ENCODE measurements around the gene SLFNL1. TPM values are rescaled to one million over a fixed set of nuclear protein-coding genes. Genes with fewer than 3 reads are reported as not detected.

SLFNL1 gene
- polyA plus RNA-seq, 2 of the 4 experiments (the other 2 are of a cell fraction): 0.01 to 0.03 TPM

DNA sequence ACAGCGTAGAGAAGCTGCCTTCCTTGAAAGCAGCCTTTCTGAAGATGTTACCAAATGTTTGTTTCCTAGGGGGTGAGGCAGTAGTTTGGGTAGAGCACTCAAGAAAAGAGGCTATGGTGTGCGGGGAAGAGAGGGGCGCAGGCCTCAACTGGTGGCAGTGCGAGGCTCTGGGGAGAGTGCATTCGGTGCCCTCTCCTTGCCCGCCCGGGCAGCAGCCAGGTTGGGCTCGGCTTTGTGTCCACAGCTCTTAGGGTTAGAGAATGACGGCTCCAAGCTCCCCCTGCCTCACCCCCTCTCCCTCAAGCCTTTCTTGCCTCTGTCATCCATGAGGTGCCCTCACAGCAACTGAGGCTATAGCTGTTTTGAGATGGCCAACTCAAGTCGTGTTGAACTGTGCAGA, 899 bp upstream of the SLFNL1 start:
- FAIRE-seq (no peak), DNase-seq (ENCODE audit: low read depth in 1 of 2, low spot score in 1 of 2) (no peak), ATAC-seq (no peak)
- H3K27ac ChIP-seq: peak overlapping the region in 1 of 2 experiments; percentile 69; a peak in 1 of 6 replicates
- TF ChIP-seq, protein P1, sequence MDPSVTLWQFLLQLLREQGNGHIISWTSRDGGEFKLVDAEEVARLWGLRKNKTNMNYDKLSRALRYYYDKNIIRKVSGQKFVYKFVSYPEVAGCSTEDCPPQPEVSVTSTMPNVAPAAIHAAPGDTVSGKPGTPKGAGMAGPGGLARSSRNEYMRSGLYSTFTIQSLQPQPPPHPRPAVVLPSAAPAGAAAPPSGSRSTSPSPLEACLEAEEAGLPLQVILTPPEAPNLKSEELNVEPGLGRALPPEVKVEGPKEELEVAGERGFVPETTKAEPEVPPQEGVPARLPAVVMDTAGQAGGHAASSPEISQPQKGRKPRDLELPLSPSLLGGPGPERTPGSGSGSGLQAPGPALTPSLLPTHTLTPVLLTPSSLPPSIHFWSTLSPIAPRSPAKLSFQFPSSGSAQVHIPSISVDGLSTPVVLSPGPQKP (IDR thresholded peaks at IDR 0.05; ENCODE audit: low read depth, low read length): no peak
- TF ChIP-seq POLR2AphosphoS2 (conservative IDR thresholded peaks at IDR 0.05; ENCODE audit: low read length): peak; percentile 10; the same call in 1 of the 2 replicates
- POLR2A ChIA-PET: interaction anchor here (1.2 to 1.4 kb wide), 2 partner anchors 43 to 219 kb away, joined by 3 read pairs; partner anchors contain the start of genes CTPS1 and SCMH1
- no peak overlapping the region for H3K4me3 ChIP-seq
- no peak overlapping the region for H3K4me2 ChIP-seq
- no peaks in the 10 kb centered on the region for H3K9me3 ChIP-seq
- CTCF ChIA-PET: interaction anchor here (1.3 to 1.5 kb wide), 3 partner anchors 16 to 18 kb away, joined by 3 to 4 read pairs (median 4); no protein-coding TSS in a partner anchor
- 87% methylated on average over 9 of the region's 10 CpGs for WGBS (ENCODE audit: missing lambda C conversion rate)
- peaks cover 41% of the 10 kb centered on the region for H3K4me1 ChIP-seq

DNA sequence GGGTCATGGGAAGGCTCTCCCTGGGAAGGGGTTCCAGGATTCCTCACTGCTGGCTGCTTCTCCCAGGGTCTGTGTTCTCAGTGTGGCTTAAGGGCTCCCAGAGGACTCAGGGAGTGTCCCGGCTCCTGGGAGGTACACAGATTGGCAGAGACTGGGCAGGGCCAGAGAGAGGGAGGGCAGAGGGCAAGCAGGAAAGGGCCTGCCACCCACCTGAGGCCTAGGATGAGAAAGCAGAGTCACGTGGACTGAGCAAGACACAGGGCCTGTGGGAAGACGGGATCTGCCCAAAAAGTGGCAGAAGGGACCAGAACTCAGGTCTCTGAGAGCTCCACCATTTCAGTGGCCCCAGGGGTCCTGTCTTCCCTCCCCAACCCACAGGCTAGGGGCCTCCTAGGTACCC, 871 bp downstream of the SLFNL1 start:
- ATAC-seq (no peak), FAIRE-seq (no peak), DNase-seq (ENCODE audit: low read depth in 1 of 2, low spot score in 1 of 2) (no peak)
- Histone ChIP-seq H3K4me3 (no peak overlapping the region), H3K9me3 (no peaks in the 10 kb centered on the region), H3K4me2 (no peak overlapping the region), H3K4me1 (peaks cover 41% of the 10 kb centered on the region), H3K27ac (peak overlapping the region in 1 of 2 experiments; percentile 69; a peak in 3 of 6 replicates)
- ChIA-PET POLR2A (interaction anchor here (0.6 kb wide), 1 partner anchor 593 kb away, joined by 5 read pairs; no protein-coding TSS in a partner anchor), CTCF (interaction anchor here (1.5 kb wide), 1 partner anchor 17 kb away, joined by 4 read pairs; no protein-coding TSS in a partner anchor)
- peak; percentile 67; the same call in 1 of the 2 replicates for TF ChIP-seq POLR2AphosphoS2 (conservative IDR thresholded peaks at IDR 0.05; ENCODE audit: low read length)
- no peak for TF ChIP-seq POLR2A (IDR thresholded peaks at IDR 0.05; ENCODE audit: low read length)
- WGBS (ENCODE audit: missing lambda C conversion rate): 78% methylated on average over 2 of the region's 3 CpGs

DNA sequence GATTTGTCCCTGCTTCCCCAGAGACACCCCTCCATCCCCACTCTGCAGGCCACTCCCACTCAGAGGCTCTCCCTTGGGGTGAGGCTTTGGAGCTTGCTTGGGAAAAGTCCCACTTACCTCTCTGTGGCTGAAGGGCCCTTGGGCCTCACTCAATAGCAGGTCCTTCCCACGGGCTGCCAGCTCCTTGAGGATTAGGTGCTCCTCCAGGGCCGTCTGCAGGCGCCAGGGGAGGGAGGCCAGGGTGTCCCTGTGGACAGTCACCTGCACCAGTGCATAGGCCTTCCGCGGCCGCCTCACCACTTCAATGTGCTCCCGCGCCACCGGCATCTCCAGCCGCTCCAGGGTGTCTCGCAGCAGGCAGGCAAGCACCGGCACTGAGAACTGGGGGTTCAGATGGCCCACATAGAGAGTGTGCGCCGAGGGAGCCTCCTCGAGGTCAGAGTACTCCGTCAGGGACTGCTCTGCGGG, 1.4 kb downstream of the SLFNL1 start:
- 90% methylated on average over 4 of the region's 17 CpGs for WGBS (ENCODE audit: missing lambda C conversion rate)
- ChIA-PET POLR2A (interaction anchor here (0.6 kb wide), 1 partner anchor 593 kb away, joined by 5 read pairs; no protein-coding TSS in a partner anchor), CTCF (no interaction called here)
- Histone ChIP-seq H3K4me1 (peaks cover 41% of the 10 kb centered on the region), H3K4me3 (no peak overlapping the region), H3K27ac (peak overlapping the region in 1 of 2 experiments; percentile 69; a peak in 3 of 6 replicates), H3K4me2 (no peak overlapping the region), H3K9me3 (no peaks in the 10 kb centered on the region)
- ATAC-seq (no peak), FAIRE-seq (no peak), DNase-seq (ENCODE audit: low read depth in 1 of 2, low spot score in 1 of 2) (no peak)
- TF ChIP-seq RFX5 (IDR thresholded peaks at IDR 0.05) (no peak), HOXA7 (CRISPR knock-in tag; IDR thresholded peaks at IDR 0.05) (no peak), JUN (IDR thresholded peaks at IDR 0.05) (no peak; a peak in 1 of 5 replicates), CHD4 (IDR thresholded peaks at IDR 0.05; ENCODE audit: borderline replicate concordance) (no peak), ZC3H11A (IDR thresholded peaks at IDR 0.05) (no peak), POLR2AphosphoS2 (conservative IDR thresholded peaks at IDR 0.05; ENCODE audit: low read length) (no peak), CBX2 (IDR thresholded peaks at IDR 0.05; ENCODE audit: borderline replicate concordance, low read depth) (no peak), KDM5A (IDR thresholded peaks at IDR 0.05) (no peak), HDAC2 (IDR thresholded peaks at IDR 0.05) (no peak), EP300 (IDR thresholded peaks at IDR 0.05) (no peak), CHD2 (IDR thresholded peaks at IDR 0.05; ENCODE audit: low read length, partially characterized antibody) (no peak)
- TF ChIP-seq, protein P2, sequence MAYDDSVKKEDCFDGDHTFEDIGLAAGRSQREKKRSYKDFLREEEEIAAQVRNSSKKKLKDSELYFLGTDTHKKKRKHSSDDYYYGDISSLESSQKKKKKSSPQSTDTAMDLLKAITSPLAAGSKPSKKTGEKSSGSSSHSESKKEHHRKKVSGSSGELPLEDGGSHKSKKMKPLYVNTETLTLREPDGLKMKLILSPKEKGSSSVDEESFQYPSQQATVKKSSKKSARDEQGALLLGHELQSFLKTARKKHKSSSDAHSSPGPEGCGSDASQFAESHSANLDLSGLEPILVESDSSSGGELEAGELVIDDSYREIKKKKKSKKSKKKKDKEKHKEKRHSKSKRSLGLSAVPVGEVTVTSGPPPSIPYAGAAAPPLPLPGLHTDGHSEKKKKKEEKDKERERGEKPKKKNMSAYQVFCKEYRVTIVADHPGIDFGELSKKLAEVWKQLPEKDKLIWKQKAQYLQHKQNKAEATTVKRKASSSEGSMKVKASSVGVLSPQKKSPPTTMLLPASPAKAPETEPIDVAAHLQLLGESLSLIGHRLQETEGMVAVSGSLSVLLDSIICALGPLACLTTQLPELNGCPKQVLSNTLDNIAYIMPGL (CRISPR knock-in tag; IDR thresholded peaks at IDR 0.05; ENCODE audit: borderline replicate concordance): no peak

DNA sequence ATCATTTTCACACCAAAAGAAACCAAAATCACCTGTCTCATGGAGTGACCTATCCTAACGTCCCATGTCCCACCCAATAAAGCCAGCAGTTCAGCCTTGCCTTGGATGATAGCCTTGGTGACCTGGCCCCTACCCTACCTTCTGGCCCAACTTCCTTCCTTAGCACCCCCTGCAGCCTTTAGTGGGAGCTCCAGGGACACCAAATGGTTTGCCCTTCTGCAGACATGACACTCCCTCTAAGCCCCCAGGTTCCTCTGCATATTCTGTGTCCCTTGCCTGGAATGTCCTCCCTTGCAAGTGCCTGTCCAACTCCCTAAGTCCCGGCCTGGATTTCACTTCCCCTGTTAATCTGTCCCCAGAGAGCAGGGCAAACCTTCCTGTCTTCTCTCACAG, 2.2 kb downstream of the SLFNL1 start:
- CTCF ChIA-PET: no interaction called here
- ATAC-seq (no peak), DNase-seq (ENCODE audit: low read depth in 1 of 2, low spot score in 1 of 2) (no peak), FAIRE-seq (no peak)
- Histone ChIP-seq H3K9me3 (no peaks in the 10 kb centered on the region), H3K27ac (0 out of 6 replicates have a peak overlapping the region, but pooled peaks of 1 of the 2 experiments have one; percentile 69), H3K4me2 (no peak overlapping the region), H3K4me1 (peaks cover 44% of the 10 kb centered on the region), H3K4me3 (no peak overlapping the region)
- POLR2A ChIA-PET: interaction anchor here (0.7 kb wide), 1 partner anchor 10 kb away, joined by 3 read pairs; no protein-coding TSS in a partner anchor
- no peak for TF ChIP-seq MAFK (IDR thresholded peaks at IDR 0.05; ENCODE audit: partially characterized antibody)
- TF ChIP-seq ZNF302 (CRISPR knock-in tag; IDR thresholded peaks at IDR 0.05): no peak
- TF ChIP-seq, protein P1 (IDR thresholded peaks at IDR 0.05; ENCODE audit: low read depth, low read length): no peak
- no peak for TF ChIP-seq RFX5 (IDR thresholded peaks at IDR 0.05)
- no peak for TF ChIP-seq RARB (CRISPR knock-in tag; IDR thresholded peaks at IDR 0.05)
- no peak for TF ChIP-seq CEBPB (IDR thresholded peaks at IDR 0.05)
- TF ChIP-seq, protein P3, sequence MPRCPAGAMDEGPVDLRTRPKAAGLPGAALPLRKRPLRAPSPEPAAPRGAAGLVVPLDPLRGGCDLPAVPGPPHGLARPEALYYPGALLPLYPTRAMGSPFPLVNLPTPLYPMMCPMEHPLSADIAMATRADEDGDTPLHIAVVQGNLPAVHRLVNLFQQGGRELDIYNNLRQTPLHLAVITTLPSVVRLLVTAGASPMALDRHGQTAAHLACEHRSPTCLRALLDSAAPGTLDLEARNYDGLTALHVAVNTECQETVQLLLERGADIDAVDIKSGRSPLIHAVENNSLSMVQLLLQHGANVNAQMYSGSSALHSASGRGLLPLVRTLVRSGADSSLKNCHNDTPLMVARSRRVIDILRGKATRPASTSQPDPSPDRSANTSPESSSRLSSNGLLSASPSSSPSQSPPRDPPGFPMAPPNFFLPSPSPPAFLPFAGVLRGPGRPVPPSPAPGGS (IDR thresholded peaks at IDR 0.05): no peak
- TF ChIP-seq HOXA7 (CRISPR knock-in tag; IDR thresholded peaks at IDR 0.05): no peak
- TF ChIP-seq GATA3 (IDR thresholded peaks at IDR 0.05; ENCODE audit: borderline replicate concordance): no peak
- no peak for TF ChIP-seq JUNB (IDR thresholded peaks at IDR 0.05)
- no peak for TF ChIP-seq HOXB13 (CRISPR knock-in tag; IDR thresholded peaks at IDR 0.05; ENCODE audit: low read depth)
- TF ChIP-seq NFE2L2 (conservative IDR thresholded peaks at IDR 0.05; ENCODE audit: low read length): no peak
- TF ChIP-seq ESRRA (IDR thresholded peaks at IDR 0.05; ENCODE audit: borderline replicate concordance, low read length): no peak
- no peak for TF ChIP-seq SREBF2 (IDR thresholded peaks at IDR 0.05)
- WGBS (ENCODE audit: missing lambda C conversion rate): 65% methylated on average over 2 of the region's 2 CpGs
